NCI-H2107 treated with DMSO at 0.1 percent for 48 hours (cell line): ENCODE data around the gene CNOT1.
"Not testable (repeated sequence)": the region's sequence is repeated elsewhere in the genome, so short reads cannot be mapped to it uniquely, and the experiment has no call there.

ENCODE experiments used
- DNase-seq: peaks from one replicate; lab custom pipeline; 2025; ENCODE audit not compliant: unreplicated experiment; lab: John Stamatoyannopoulos, UW

Gene CNOT1

GRCh38 chr16:58503863-58504688 lies 125.5 kb downstream of the CNOT1 start:
- no peak for DNase-seq

GRCh38 chr16:58503166-58503862 lies 126.3 kb downstream of the CNOT1 start:
- no peak for DNase-seq

- DNase-seq = no peak
Measured at GRCh38 chr16:58502217-58502921, 127.3 kb downstream of the CNOT1 start.

GRCh38 chr16:58501242-58502131 lies 128.1 kb downstream of the CNOT1 start:
- DNase-seq = peak; percentile 68

- no peak for DNase-seq
Measured at GRCh38 chr16:58500430-58501241, 129.0 kb downstream of the CNOT1 start.

GRCh38 chr16:58499615-58500351 lies 129.8 kb downstream of the CNOT1 start, which contains the start of gene NDRG4:
Gene NDRG4 (plus strand): TSS chr16:58500143. CDS start chr16:58500249, 106 bp downstream.
- peak; percentile 71 for DNase-seq

- no peak for DNase-seq
Measured at GRCh38 chr16:58499092-58499511, 130.5 kb downstream of the CNOT1 start.

- DNase-seq = no peak
Measured at GRCh38 chr16:58498341-58499091, 131.1 kb downstream of the CNOT1 start.

GRCh38 chr16:58497935-58498334 lies 131.7 kb downstream of the CNOT1 start:
- no peak for DNase-seq

GRCh38 chr16:58497468-58497867 lies 132.2 kb downstream of the CNOT1 start:
- no peak for DNase-seq

- DNase-seq = no peak
Measured at GRCh38 chr16:58495521-58496331, 133.9 kb downstream of the CNOT1 start.

- DNase-seq = peak; percentile 82
Measured at GRCh38 chr16:58494981-58495520, 134.6 kb downstream of the CNOT1 start.

- no peak for DNase-seq
Measured at GRCh38 chr16:58493756-58494431, 135.7 kb downstream of the CNOT1 start.

- no peak for DNase-seq
Measured at GRCh38 chr16:58492735-58493134, 136.9 kb downstream of the CNOT1 start.

GRCh38 chr16:58492066-58492465 lies 137.6 kb downstream of the CNOT1 start:
- DNase-seq = peak; percentile 44

- DNase-seq = not testable (repeated sequence)
Measured at GRCh38 chr16:58490539-58490938, 139.1 kb downstream of the CNOT1 start.

- DNase-seq = no peak
Measured at GRCh38 chr16:58490065-58490464, 139.6 kb downstream of the CNOT1 start.
